Fibroblast of lung (primary cell): ENCODE data around the gene OTOGL. TPM values are rescaled to one million over a fixed set of nuclear protein-coding genes. Genes with fewer than 3 reads are reported as not detected.

Experiments
- DNase-seq, 2 donors: peaks; one replicate each; pipeline versions ENCODE4 v3.0.0 to v3.0.0-alpha.2; 2010; ENCODE audit warnings: low read depth in 2 of 2
- H2AFZ ChIP-seq: 2 replicates; pipeline ENCODE4 v1.5.1; 2012; ENCODE audit warnings: low read length, control low read depth, inconsistent platforms
- H3K27ac ChIP-seq: 2 replicates; pipeline ENCODE4 v1.5.1; 2011; ENCODE audit warnings: low read length, control low read depth; ENCODE audit not compliant: insufficient read depth
- H3K27me3 ChIP-seq: 2 replicates; pipeline ENCODE4 v1.5.1; 2011; ENCODE audit warnings: mild to moderate bottlenecking, low read length; ENCODE audit not compliant: control insufficient read depth, insufficient read depth
- H3K36me3 ChIP-seq: 2 replicates; pipeline ENCODE4 v1.5.1; 2011; ENCODE audit warnings: low read length; ENCODE audit not compliant: control insufficient read depth, insufficient read depth
- H3K4me1 ChIP-seq: 2 replicates; pipeline ENCODE4 v1.5.1; 2011; ENCODE audit warnings: low read length; ENCODE audit not compliant: control insufficient read depth, insufficient read depth; ENCODE audit errors: extremely low read depth
- H3K4me2 ChIP-seq: 2 replicates; pipeline ENCODE4 v1.5.1; 2011; ENCODE audit warnings: low read length, control low read depth; ENCODE audit not compliant: insufficient read depth; ENCODE audit errors: extremely low read depth
- H3K4me3 ChIP-seq, 4 experiments: fragments of 200-600 bp in 1 of 4; sonication (generic) in 1 of 4; replicated peaks in 1 of 4; 2 replicates each; pipeline ENCODE4 v1.5.1; 2011 to 2016; ENCODE audit warnings: low read length in 4 of 4, low read depth in 3 of 4, mild to moderate bottlenecking in 3 of 4, control low read depth in 2 of 4, inconsistent platforms in 1 of 4, mixed read lengths in 1 of 4; ENCODE audit not compliant: insufficient read depth in 1 of 4; ENCODE audit errors: control extremely low read depth in 1 of 4
- H3K79me2 ChIP-seq: 2 replicates; pipeline ENCODE4 v1.5.1; 2012; ENCODE audit warnings: mild to moderate bottlenecking, low read length, inconsistent platforms; ENCODE audit not compliant: control insufficient read depth, insufficient read depth
- H3K9ac ChIP-seq: 2 replicates; pipeline ENCODE4 v1.5.1; 2011; ENCODE audit warnings: mild to moderate bottlenecking, low read length, control low read depth; ENCODE audit not compliant: insufficient read depth
- H3K9me3 ChIP-seq: 2 replicates; pipeline ENCODE4 v1.5.1; 2012; ENCODE audit warnings: low read depth, low read length; ENCODE audit not compliant: control insufficient read depth, insufficient read depth
- H4K20me1 ChIP-seq: 2 replicates; pipeline ENCODE4 v1.5.1; 2011; ENCODE audit warnings: low read length; ENCODE audit not compliant: control insufficient read depth, insufficient read depth; ENCODE audit errors: extremely low read depth
- EZH2 ChIP-seq: IDR thresholded peaks from 2 replicates; pipeline ENCODE4 v1.5.1; 2012; ENCODE audit warnings: low read length, control low read depth, mild to moderate bottlenecking; ENCODE audit errors: missing control alignments
- polyA plus RNA-seq, 2 donors: library from polyadenylated mRNA; depleted of rRNA in 1 of 2; stranded (reverse) in 1 of 2; unstranded in 1 of 2; fragments of >200 nt; gene quantifications; 2 replicates each; pipeline ENCODE4 v1.2.1, GENCODE V29; 2011 to 2012; ENCODE audit warnings: missing spikeins in 1 of 2
- total RNA-seq: library from RNA; depleted of rRNA; stranded (reverse); fragments of >200 nt; gene quantifications from 2 replicates; pipeline ENCODE4 v1.2.1, GENCODE V29; 2014
- TF ChIP-seq, protein P1 (sequence below), 2 donors: IDR thresholded peaks in 1 of 2; conservative IDR thresholded peaks in 1 of 2; 1 replicate in 1 of 2; 2 replicates in 1 of 2; pipeline ENCODE4 v1.5.1; 2011 to 2012; ENCODE audit warnings: low read length in 2 of 2, control low read depth in 1 of 2, inconsistent platforms in 1 of 2, low read depth in 1 of 2, mild to moderate bottlenecking in 1 of 2

The OTOGL gene
- total and polyA plus RNA-seq, 2 donors (not counting 1 experiment from before 2014, with no cell fraction given), result 0.15 to 0.17 TPM

DNA sequence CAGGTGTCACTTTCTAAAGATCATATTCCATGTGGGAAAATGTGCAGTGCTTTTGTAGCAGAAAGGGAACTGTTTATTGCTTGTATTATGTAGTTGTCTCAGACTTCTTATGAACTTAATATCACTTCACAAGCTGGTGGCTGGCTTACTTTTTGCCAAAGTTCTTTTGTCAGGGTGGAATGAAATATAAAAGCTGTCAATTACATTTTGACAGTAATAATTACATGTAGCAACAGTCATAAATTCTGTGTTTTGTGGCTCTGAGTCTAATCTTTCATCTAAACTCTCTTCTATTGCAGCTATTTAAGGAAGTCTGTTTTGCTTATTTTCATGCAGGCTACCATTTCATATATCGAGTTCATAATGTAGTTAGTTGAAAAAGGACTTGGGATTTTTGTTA lies 106.6 kb downstream of the OTOGL start:
- no peak overlapping the region for H3K4me2 ChIP-seq
- no peaks in the 10 kb centered on the region for H3K36me3 ChIP-seq
- no peak overlapping the region for H3K4me3 ChIP-seq
- no peaks in the 10 kb centered on the region for H4K20me1 ChIP-seq
- H3K9me3 ChIP-seq, result no peaks in the 10 kb centered on the region
- TF ChIP-seq, protein P1, sequence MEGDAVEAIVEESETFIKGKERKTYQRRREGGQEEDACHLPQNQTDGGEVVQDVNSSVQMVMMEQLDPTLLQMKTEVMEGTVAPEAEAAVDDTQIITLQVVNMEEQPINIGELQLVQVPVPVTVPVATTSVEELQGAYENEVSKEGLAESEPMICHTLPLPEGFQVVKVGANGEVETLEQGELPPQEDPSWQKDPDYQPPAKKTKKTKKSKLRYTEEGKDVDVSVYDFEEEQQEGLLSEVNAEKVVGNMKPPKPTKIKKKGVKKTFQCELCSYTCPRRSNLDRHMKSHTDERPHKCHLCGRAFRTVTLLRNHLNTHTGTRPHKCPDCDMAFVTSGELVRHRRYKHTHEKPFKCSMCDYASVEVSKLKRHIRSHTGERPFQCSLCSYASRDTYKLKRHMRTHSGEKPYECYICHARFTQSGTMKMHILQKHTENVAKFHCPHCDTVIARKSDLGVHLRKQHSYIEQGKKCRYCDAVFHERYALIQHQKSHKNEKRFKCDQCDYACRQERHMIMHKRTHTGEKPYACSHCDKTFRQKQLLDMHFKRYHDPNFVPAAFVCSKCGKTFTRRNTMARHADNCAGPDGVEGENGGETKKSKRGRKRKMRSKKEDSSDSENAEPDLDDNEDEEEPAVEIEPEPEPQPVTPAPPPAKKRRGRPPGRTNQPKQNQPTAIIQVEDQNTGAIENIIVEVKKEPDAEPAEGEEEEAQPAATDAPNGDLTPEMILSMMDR (conservative IDR thresholded peaks at IDR 0.05 in 1 of 2, IDR thresholded peaks at IDR 0.05 in 1 of 2; ENCODE audit: low read depth in 1 of 2, low read length in 2 of 2), result no peak
- TF ChIP-seq EZH2, result no peak
- no peak for DNase-seq
- no peaks in the 10 kb centered on the region for H3K27me3 ChIP-seq
- no peak overlapping the region for H3K9ac ChIP-seq
- no peak overlapping the region for H3K27ac ChIP-seq
- H3K79me2 ChIP-seq, result no peaks in the 10 kb centered on the region
- no peaks in the 10 kb centered on the region for H3K4me1 ChIP-seq
- H2AFZ ChIP-seq, result no peak overlapping the region

DNA sequence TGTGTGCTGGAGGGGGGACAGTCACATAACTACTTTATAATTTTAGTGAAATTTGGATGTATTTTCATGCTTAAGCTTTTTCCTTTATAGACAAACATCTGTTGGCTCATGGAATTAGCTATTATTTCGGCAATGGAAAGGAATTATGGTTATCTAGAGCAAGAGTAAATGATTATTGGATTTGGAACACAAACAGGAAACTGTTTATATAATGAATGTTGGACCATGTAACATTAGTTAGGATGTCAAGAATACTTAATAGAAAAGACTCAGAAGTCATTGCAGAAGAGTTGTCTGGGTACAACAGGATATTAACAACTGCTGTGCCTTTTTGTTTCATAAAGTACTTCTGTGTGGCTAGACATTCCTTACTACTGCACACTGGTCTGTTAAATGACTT lies 108.7 kb downstream of the OTOGL start:
- no peaks in the 10 kb centered on the region for H3K79me2 ChIP-seq
- no peaks in the 10 kb centered on the region for H4K20me1 ChIP-seq
- no peaks in the 10 kb centered on the region for H3K27me3 ChIP-seq
- no peak overlapping the region for H3K27ac ChIP-seq
- H3K9me3 ChIP-seq, result no peaks in the 10 kb centered on the region
- H3K4me2 ChIP-seq, result no peak overlapping the region
- H2AFZ ChIP-seq, result no peak overlapping the region
- no peak overlapping the region for H3K4me3 ChIP-seq
- no peak for TF ChIP-seq EZH2
- TF ChIP-seq, protein P1 (conservative IDR thresholded peaks at IDR 0.05 in 1 of 2, IDR thresholded peaks at IDR 0.05 in 1 of 2; ENCODE audit: low read depth in 1 of 2, low read length in 2 of 2), result no peak
- no peaks in the 10 kb centered on the region for H3K4me1 ChIP-seq
- H3K36me3 ChIP-seq, result no peaks in the 10 kb centered on the region
- H3K9ac ChIP-seq, result no peak overlapping the region
- DNase-seq, result no peak

DNA sequence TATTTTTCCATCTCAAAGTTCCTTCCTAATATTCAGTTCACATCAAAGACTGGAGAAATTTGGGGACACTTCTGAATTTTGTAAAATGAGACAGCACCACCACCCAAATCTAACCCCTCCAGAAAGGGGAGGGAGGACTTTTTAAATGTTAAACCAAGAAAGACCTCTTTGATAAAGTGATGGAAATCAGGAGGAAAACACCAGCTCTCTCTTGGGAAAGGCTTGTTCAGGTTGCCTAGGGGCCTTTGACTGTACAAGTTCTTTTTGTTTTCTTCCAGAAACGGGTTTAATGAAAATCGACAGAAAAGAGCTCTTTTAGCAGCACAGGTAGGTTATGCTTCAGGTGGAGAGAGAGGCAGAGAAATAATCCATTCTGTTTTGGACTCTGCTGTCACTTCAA lies 112.3 kb downstream of the OTOGL start:
- no peaks in the 10 kb centered on the region for H3K27me3 ChIP-seq
- no peak for DNase-seq
- H3K4me2 ChIP-seq, result no peak overlapping the region
- H3K4me1 ChIP-seq, result no peaks in the 10 kb centered on the region
- no peaks in the 10 kb centered on the region for H4K20me1 ChIP-seq
- H2AFZ ChIP-seq, result no peak overlapping the region
- H3K4me3 ChIP-seq, result no peak overlapping the region
- H3K36me3 ChIP-seq, result no peaks in the 10 kb centered on the region
- H3K9ac ChIP-seq, result no peak overlapping the region
- no peaks in the 10 kb centered on the region for H3K79me2 ChIP-seq
- H3K9me3 ChIP-seq, result no peaks in the 10 kb centered on the region
- H3K27ac ChIP-seq, result no peak overlapping the region
- TF ChIP-seq, protein P1 (conservative IDR thresholded peaks at IDR 0.05 in 1 of 2, IDR thresholded peaks at IDR 0.05 in 1 of 2; ENCODE audit: low read depth in 1 of 2, low read length in 2 of 2), result no peak
- no peak for TF ChIP-seq EZH2
